OCI-M2 (cell line): Measurements from ENCODE around the gene ITIH2.
"Not testable (repeated sequence)": the region's sequence is repeated elsewhere in the genome, so short reads cannot be mapped to it uniquely, and the experiment has no call there.

ENCODE experiments used
- DNase-seq: peaks from one replicate; lab custom pipeline; 2025; ENCODE audit not compliant: unreplicated experiment; lab: John Stamatoyannopoulos, UW

ITIH2 gene

GRCh38 chr10:7696545-7696944 lies 6.6 kb upstream of the ITIH2 start:
- no peak for DNase-seq

- no peak for DNase-seq
Measured at GRCh38 chr10:7697426-7697825, 5.7 kb upstream of the ITIH2 start.

- no peak for DNase-seq
Measured at GRCh38 chr10:7700577-7701125, 2.5 kb upstream of the ITIH2 start.

- no peak for DNase-seq
Measured at GRCh38 chr10:7701158-7701742, 1.9 kb upstream of the ITIH2 start.

- DNase-seq = no peak
Measured at GRCh38 chr10:7702288-7702812, 766 bp upstream of the ITIH2 start.

- DNase-seq = no peak
Measured at GRCh38 chr10:7704071-7705016, 1.2 kb downstream of the ITIH2 start.

- DNase-seq = no peak
Measured at GRCh38 chr10:7705341-7705740, 2.2 kb downstream of the ITIH2 start.

GRCh38 chr10:7706534-7707073 lies 3.5 kb downstream of the ITIH2 start:
- no peak for DNase-seq

GRCh38 chr10:7707102-7707501 lies 4.0 kb downstream of the ITIH2 start:
- DNase-seq = no peak

GRCh38 chr10:7707858-7708622 lies 4.9 kb downstream of the ITIH2 start:
- no peak for DNase-seq

GRCh38 chr10:7708832-7709231 lies 5.7 kb downstream of the ITIH2 start:
- no peak for DNase-seq

GRCh38 chr10:7710446-7710845 lies 7.3 kb downstream of the ITIH2 start:
- DNase-seq = no peak

- DNase-seq = not testable (repeated sequence)
Measured at GRCh38 chr10:7711075-7711474, 8.0 kb downstream of the ITIH2 start.

- no peak for DNase-seq
Measured at GRCh38 chr10:7715515-7715914, 12.4 kb downstream of the ITIH2 start.

GRCh38 chr10:7717767-7718166 lies 14.7 kb downstream of the ITIH2 start:
- DNase-seq = no peak

- no peak for DNase-seq
Measured at GRCh38 chr10:7718685-7719084, 15.6 kb downstream of the ITIH2 start.

- DNase-seq = no peak
Measured at GRCh38 chr10:7720478-7720877, 17.4 kb downstream of the ITIH2 start.

GRCh38 chr10:7722927-7723529 lies 19.9 kb downstream of the ITIH2 start:
- DNase-seq = no peak

- DNase-seq = no peak
Measured at GRCh38 chr10:7734821-7735220, 31.7 kb downstream of the ITIH2 start.
